Astrocyte of the spinal cord (primary cell): ENCODE results near the gene TSTD2.

Experiments used
- DNase-seq: peaks from one replicate; pipeline ENCODE4 v3.0.0; 2011; ENCODE audit warnings: low read depth, low spot score
- H3K4me3 ChIP-seq: 2 replicates; pipeline ENCODE4 v1.5.1; 2011; ENCODE audit warnings: low read depth, mild to moderate bottlenecking, low read length, moderate library complexity
- CTCF ChIP-seq: IDR thresholded peaks from 2 replicates; pipeline ENCODE4 v1.5.1; 2012; ENCODE audit warnings: low read depth, mild to moderate bottlenecking, low read length, inconsistent platforms
- in situ Hi-C: cut with HindIII; loops from 2 replicates; pipeline ENCODE4 v1.10.0; 2017; ENCODE audit warnings: low sequenced_read_pairs

TSTD2 gene

GRCh38 chr9:97567182-97567893, 65.8 kb downstream of the TSTD2 start:
- no peak for DNase-seq
- H3K4me3 ChIP-seq: no peak overlapping the region
- no peak for TF ChIP-seq CTCF
- in situ Hi-C loops: no loop called here

- TF ChIP-seq CTCF: no peak
- in situ Hi-C loops: no loop called here
- no peak overlapping the region for H3K4me3 ChIP-seq
- DNase-seq: no peak
Measured at GRCh38 chr9:97565262-97565661, 67.9 kb downstream of the TSTD2 start.

GRCh38 chr9:97564291-97565175, 68.6 kb downstream of the TSTD2 start:
- no peak overlapping the region for H3K4me3 ChIP-seq
- in situ Hi-C loops: no loop called here
- no peak for TF ChIP-seq CTCF
- DNase-seq: peak; percentile 32

- TF ChIP-seq CTCF: no peak
- no peak for DNase-seq
- no peak overlapping the region for H3K4me3 ChIP-seq
- in situ Hi-C loops: no loop called here
Measured at GRCh38 chr9:97563458-97564135, 69.6 kb downstream of the TSTD2 start.

GRCh38 chr9:97562542-97562941, 70.6 kb downstream of the TSTD2 start:
- H3K4me3 ChIP-seq: no peak overlapping the region
- no peak for TF ChIP-seq CTCF
- no peak for DNase-seq
- in situ Hi-C loops: no loop called here

GRCh38 chr9:97561501-97561900, 71.7 kb downstream of the TSTD2 start:
- no peak overlapping the region for H3K4me3 ChIP-seq
- in situ Hi-C loops: no loop called here
- TF ChIP-seq CTCF: no peak
- no peak for DNase-seq
